Body of pancreas (tissue), 4 donors: ENCODE results near the gene MYRIP.

Source experiments
- CTCF ChIP-seq, 7 experiments: fragments of 450-650 bp in 4 of 7; fragments of 200-600 bp in 3 of 7; sonication (generic) in 3 of 7; IDR thresholded peaks; one replicate each; pipeline ENCODE4 v1.5.1; 2016 to 2019; ENCODE audit warnings: antibody characterized with exemption in 7 of 7
- POLR2A ChIP-seq, 3 donors: fragments of 450-650 bp; IDR thresholded peaks; one replicate each; pipeline ENCODE4 v1.6.1; 2016; ENCODE audit warnings: antibody characterized with exemption in 3 of 3, mild to moderate bottlenecking in 2 of 3

- TF ChIP-seq CTCF (IDR thresholded peaks at IDR 0.05) = no peak
- no peak for TF ChIP-seq POLR2A (IDR thresholded peaks at IDR 0.05)
Measured at GRCh38 chr3:39801216-39801615, 8.2 kb upstream of the MYRIP start.
